HEK293 (cell line): ENCODE results near the gene SEC24B.

Experiments
- PRDM4 ChIP-seq: fragments of 450-650 bp; formaldehyde crosslinking; IDR thresholded peaks from 2 replicates; pipeline ENCODE4 v1.5.1; 2017; ENCODE audit warnings: missing biosample characterization, missing genetic modification characterization
- REST ChIP-seq: fragments of 450-650 bp; formaldehyde crosslinking; IDR thresholded peaks from 2 replicates; pipeline ENCODE4 v1.5.1; 2016; ENCODE audit warnings: missing biosample characterization, missing genetic modification characterization
- ZBTB48 ChIP-seq: fragments of 450-650 bp; formaldehyde crosslinking; IDR thresholded peaks from 2 replicates; pipeline ENCODE4 v1.5.1; 2016; ENCODE audit warnings: missing biosample characterization, missing genetic modification characterization
- ZNF114 ChIP-seq: fragments of 450-650 bp; formaldehyde crosslinking; IDR thresholded peaks from 2 replicates; pipeline ENCODE4 v1.5.0; 2017; ENCODE audit warnings: missing biosample characterization, missing genetic modification characterization
- ZNF23 ChIP-seq: fragments of 450-650 bp; formaldehyde crosslinking; IDR thresholded peaks from 2 replicates; pipeline ENCODE4 v1.5.1; 2016; ENCODE audit warnings: missing biosample characterization, missing genetic modification characterization, borderline replicate concordance
- ZNF335 ChIP-seq: fragments of 450-650 bp; formaldehyde crosslinking; conservative IDR thresholded peaks from 2 replicates; pipeline ENCODE4 v1.5.1; 2016; ENCODE audit warnings: missing biosample characterization, missing genetic modification characterization
- ZNF701 ChIP-seq: fragments of 450-650 bp; formaldehyde crosslinking; IDR thresholded peaks from 2 replicates; pipeline ENCODE4 v1.5.1; 2016; ENCODE audit warnings: missing biosample characterization, missing genetic modification characterization
- TF ChIP-seq, protein P1 (sequence below): fragments of 450-650 bp; formaldehyde crosslinking; IDR thresholded peaks from 2 replicates; pipeline ENCODE4 v1.5.1; 2016; ENCODE audit warnings: missing biosample characterization, missing genetic modification characterization
- TF ChIP-seq, protein P2 (sequence below): sonication (generic); formaldehyde crosslinking; IDR thresholded peaks from 2 replicates; pipeline ENCODE4 v1.8.1; 2022; ENCODE audit warnings: mild to moderate bottlenecking, moderate library complexity, missing genetic modification reagents
- TF ChIP-seq, protein P3 (sequence below): fragments of 450-650 bp; formaldehyde crosslinking; IDR thresholded peaks from 2 replicates; pipeline ENCODE4 v1.5.1; 2016; ENCODE audit warnings: missing biosample characterization, missing genetic modification characterization

- TF ChIP-seq, protein P1, sequence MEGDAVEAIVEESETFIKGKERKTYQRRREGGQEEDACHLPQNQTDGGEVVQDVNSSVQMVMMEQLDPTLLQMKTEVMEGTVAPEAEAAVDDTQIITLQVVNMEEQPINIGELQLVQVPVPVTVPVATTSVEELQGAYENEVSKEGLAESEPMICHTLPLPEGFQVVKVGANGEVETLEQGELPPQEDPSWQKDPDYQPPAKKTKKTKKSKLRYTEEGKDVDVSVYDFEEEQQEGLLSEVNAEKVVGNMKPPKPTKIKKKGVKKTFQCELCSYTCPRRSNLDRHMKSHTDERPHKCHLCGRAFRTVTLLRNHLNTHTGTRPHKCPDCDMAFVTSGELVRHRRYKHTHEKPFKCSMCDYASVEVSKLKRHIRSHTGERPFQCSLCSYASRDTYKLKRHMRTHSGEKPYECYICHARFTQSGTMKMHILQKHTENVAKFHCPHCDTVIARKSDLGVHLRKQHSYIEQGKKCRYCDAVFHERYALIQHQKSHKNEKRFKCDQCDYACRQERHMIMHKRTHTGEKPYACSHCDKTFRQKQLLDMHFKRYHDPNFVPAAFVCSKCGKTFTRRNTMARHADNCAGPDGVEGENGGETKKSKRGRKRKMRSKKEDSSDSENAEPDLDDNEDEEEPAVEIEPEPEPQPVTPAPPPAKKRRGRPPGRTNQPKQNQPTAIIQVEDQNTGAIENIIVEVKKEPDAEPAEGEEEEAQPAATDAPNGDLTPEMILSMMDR (tag by site-specific recombination): no peak
- TF ChIP-seq ZNF701 (tag by site-specific recombination) (no peak), PRDM4 (no peak), ZNF23 (tag by site-specific recombination) (no peak), REST (tag by site-specific recombination) (no peak), ZBTB48 (tag by site-specific recombination) (no peak), ZNF114 (tag by site-specific recombination) (no peak), ZNF335 (no peak)
- TF ChIP-seq, protein P2, sequence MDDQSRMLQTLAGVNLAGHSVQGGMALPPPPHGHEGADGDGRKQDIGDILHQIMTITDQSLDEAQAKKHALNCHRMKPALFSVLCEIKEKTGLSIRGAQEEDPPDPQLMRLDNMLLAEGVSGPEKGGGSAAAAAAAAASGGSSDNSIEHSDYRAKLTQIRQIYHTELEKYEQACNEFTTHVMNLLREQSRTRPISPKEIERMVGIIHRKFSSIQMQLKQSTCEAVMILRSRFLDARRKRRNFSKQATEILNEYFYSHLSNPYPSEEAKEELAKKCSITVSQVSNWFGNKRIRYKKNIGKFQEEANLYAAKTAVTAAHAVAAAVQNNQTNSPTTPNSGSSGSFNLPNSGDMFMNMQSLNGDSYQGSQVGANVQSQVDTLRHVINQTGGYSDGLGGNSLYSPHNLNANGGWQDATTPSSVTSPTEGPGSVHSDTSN (CRISPR knock-in tag): no peak
- TF ChIP-seq, protein P3, sequence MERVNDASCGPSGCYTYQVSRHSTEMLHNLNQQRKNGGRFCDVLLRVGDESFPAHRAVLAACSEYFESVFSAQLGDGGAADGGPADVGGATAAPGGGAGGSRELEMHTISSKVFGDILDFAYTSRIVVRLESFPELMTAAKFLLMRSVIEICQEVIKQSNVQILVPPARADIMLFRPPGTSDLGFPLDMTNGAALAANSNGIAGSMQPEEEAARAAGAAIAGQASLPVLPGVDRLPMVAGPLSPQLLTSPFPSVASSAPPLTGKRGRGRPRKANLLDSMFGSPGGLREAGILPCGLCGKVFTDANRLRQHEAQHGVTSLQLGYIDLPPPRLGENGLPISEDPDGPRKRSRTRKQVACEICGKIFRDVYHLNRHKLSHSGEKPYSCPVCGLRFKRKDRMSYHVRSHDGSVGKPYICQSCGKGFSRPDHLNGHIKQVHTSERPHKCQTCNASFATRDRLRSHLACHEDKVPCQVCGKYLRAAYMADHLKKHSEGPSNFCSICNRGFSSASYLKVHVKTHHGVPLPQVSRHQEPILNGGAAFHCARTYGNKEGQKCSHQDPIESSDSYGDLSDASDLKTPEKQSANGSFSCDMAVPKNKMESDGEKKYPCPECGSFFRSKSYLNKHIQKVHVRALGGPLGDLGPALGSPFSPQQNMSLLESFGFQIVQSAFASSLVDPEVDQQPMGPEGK: no peak
These were observed 23.4 kb upstream of the SEC24B start for GRCh38 chr4:109410226-109410625.
